HuH-7.5 (cell line): Measurements from ENCODE around the gene GEMIN7.

Source experiments
- DNase-seq: peaks from one replicate; pipeline ENCODE4 v3.0.0; 2011; ENCODE audit warnings: low spot score

GEMIN7 gene

GRCh38 chr19:45128806-45129205, 49.7 kb downstream of the GEMIN7 start:
- DNase-seq = no peak

DNA sequence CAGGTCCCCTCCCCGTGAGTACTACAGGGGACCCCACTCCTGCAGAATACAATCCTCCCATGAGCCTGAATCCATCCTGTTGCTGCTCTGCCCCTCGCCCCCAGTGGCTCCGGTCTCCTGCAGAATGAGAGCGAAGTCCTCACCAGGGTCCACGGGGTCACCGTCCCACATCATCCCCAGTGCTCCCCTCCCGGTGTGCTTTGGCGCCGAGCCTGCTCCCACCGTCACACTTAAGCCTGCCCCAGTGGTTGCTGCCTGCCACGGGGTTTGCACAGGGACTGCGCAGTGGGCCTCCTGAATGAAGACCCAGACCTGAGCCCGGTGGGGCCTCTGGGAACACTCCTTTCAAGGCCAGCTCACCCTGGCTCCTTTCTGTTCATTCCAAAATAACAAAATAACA, 51.2 kb downstream of the GEMIN7 start:
- no peak for DNase-seq

DNA sequence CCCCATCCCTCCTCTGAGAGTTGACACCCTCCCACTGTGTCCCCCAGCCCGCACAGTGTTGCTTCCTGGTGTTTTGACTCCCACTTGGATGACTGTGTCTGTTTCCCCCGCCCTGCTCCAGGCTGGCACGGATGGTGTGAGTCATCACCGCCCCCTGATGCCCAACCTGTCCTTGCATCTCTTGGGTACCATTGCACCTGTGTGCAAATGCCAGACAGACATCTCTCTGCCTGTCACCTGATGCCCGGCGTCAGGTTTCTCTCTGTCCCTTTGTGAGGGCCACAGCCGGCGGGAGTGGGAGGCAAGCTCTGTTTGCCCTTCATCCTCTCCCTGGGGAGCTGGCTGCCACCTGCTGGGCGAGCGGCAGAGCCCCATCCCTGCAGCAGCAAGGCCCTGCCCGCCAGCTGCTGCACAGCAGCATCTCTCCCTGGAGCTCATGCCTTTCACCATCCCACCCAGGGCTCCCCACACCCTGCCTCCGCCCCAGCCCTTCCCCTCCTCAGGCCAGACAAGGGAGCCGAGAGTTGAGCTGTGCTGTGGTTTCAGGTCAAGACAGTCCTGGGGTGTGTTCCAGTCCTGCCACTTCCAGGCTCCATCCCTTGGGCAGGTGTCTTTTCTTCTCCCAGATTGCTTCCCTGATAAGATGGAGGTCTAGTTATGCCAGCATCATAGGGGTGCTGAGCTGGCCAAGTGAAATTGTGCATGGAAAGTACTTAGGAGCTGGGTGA, 52.0 kb downstream of the GEMIN7 start:
- DNase-seq = peak; percentile 64

- no peak for DNase-seq
Observed at GRCh38 chr19:45133661-45134060, 54.6 kb downstream of the GEMIN7 start.

GRCh38 chr19:45135176-45135885, 56.3 kb downstream of the GEMIN7 start:
- DNase-seq = no peak

DNA sequence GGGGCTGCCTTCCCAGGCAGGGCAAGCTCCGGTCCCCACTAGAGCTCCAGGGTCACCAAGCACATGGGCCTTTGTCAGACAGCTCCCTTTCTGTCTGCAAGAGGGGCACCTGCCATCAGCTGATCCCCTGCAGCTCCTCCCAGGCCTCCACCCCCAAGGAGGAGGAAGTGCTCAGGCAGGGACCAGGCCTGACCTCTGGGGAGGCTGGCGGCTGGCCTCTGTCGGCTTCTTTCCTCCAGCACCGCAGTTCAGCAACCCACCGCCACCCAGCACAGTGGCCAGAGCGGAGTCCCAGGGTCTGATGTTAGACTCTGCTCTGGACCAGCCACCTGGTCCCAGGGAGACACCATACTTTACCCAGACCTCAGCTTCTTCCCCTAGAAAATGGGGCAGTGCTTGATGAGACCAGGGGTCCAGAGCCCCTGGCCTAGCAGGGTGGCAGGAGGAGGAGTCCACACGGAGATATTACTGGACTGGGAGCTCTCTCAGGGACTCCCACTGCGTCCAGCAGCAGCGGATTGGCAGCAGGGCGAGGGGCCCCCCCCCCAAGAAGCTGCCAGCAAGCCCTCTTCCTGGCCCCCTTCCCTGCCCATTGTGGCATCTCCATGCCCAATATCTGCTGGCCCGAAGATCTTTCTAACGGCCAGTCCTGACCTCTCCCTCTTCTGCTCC, 57.6 kb downstream of the GEMIN7 start:
- no peak for DNase-seq

- no peak for DNase-seq
Observed at GRCh38 chr19:45137179-45137761, 58.2 kb downstream of the GEMIN7 start.

DNA sequence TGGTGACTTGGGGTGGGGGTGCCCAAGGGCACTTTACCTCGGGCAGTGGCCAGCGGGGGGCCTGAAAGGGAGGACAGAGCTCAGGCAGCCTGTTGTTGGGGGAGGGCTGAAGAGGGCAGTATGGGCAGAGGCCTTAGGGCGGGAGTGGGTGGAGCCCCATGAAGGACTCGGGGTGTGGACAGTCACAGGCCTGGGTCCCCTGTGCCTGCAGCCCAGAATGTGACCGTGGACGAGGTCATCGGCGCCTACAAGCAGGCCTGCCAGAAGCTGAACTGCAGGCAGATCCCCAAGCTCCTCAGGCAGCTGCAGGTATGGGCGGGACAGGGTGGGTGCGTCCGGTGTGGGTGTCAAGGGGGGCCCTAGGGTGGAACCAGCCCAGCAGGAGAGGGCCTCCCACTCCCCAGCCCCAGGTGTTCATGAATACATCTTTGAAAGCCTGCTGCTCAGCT, 59.3 kb downstream of the GEMIN7 start:
- DNase-seq = no peak

DNA sequence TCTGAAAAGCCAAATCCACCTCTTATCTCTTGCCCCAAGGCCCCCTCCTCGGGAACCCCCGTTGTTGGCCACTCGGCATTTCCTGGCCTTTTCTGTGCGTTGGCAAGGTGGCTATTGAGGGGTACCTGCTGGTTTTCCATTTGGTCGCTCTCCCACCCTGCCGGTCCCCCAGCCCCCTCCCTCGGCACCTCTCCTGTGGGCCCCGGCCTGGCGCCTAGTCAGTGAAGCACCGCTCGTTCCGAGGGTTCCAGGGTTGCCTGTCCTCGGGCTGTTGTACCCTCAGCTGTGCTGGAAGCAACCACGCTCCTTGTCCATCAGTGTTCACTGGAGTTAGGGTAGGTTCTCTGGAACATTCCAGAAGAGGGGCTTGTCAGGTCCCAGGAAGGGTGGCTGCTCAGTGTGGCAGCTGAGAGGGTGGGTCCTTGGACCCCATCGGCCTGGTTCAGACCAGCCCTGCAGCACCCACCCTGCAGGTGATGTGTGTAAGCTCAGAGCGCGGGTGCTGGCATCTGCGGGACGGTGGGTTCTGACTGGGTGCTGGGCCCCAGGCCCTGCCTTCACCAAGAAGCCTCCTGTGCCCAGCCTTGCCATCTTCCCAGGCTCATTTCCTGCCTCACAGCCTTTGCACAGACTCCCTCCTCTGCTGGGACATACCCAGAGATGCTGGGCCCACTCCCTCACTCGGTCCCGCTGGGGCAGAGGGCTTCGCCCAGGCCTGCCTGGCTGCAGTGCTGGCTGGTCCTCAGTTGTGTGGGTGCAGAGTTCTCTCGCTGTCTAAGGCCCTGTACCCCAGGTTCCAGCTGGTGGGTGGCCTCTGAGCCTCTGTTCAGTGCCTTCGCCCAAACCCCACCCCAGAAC, 60.5 kb downstream of the GEMIN7 start:
- no peak for DNase-seq

- no peak for DNase-seq
Observed at GRCh38 chr19:45140144-45140503, 61.1 kb downstream of the GEMIN7 start.

GRCh38 chr19:45140533-45140932, 61.5 kb downstream of the GEMIN7 start:
- DNase-seq = no peak
